HG02943 (cell line): ENCODE measurements around the gene MYADM.
"Not testable (repeated sequence)": the region's sequence is repeated elsewhere in the genome, so short reads cannot be mapped to it uniquely, and the experiment has no call there.

Source experiments
- ATAC-seq: cut with Tn5 transposase; IDR thresholded peaks from one replicate; pipeline ENCODE4 v1.9.1; 2021; ENCODE audit warnings: mild to moderate bottlenecking, low read depth, moderate library complexity; ENCODE audit not compliant: unreplicated experiment

The MYADM gene

DNA sequence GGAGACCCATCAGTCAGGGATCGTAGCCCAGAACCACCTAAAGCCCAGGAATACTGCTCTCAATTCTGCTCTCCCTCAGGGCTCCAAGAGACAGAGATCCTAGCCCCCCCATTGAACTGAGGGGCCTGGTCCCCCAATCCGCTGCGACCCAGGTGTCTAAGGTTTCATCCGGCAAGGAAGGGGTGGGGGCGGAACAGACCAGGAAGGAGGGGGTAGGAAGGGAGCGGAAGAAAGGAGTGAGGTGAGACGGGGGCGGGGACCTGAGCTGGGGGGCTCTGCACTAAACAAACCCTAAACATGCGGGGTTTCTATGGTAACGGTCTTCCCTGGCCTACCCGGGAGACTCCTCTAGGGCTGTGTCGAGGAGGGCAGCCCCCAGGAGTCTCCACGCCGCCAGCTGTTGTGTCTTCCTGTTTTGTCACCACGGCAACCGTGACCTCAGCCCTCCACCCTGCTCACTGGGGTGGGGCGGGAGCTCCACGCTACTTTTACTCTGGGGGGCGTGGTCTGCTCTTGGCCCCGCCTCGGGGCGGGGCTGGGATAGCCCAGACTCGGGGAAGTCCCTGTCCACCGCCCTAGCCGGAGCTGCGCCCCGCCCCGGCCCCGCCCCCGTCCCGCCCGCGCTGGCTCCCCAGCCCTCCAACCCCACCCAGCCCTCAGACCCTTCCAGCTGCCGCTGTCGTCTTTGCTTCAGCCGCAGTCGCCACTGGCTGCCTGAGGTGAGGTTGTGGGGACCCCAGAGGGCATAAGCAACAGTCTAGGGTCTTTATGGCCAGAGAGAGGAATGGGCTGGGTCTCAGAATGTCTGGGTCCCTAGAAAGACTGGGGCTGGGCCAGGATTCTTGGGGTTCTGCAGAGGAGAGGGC is at the start of gene MYADM:
MYADM (plus strand) TSS at position 659 of the 866 bp plus-strand sequence. CDS start 5,647 bp downstream, outside the sequence.
- ATAC-seq = peak; percentile 63

DNA sequence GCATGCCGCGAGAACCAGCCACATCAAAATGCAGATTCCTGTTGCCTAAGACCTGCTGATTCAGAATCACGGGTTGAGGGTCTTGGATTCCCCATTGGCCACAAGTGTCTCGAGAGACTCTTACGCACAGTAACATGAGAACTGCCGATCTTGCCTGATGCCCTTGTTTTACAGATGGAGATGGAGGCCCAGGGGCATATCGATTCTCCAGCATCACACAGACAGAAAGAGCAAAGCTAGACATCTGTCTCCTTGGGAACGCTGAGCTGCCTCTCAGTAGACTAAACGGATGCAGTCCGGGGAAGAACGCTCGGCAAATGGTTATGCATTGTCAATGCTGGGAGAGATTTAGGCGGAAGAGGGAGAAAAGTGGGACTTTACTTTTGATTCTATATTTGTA is 48.9 kb upstream of the MYADM start:
- no peak for ATAC-seq

- ATAC-seq = no peak
Observed at GRCh38 chr19:53819861-53820260, 47.8 kb upstream of the MYADM start.

DNA sequence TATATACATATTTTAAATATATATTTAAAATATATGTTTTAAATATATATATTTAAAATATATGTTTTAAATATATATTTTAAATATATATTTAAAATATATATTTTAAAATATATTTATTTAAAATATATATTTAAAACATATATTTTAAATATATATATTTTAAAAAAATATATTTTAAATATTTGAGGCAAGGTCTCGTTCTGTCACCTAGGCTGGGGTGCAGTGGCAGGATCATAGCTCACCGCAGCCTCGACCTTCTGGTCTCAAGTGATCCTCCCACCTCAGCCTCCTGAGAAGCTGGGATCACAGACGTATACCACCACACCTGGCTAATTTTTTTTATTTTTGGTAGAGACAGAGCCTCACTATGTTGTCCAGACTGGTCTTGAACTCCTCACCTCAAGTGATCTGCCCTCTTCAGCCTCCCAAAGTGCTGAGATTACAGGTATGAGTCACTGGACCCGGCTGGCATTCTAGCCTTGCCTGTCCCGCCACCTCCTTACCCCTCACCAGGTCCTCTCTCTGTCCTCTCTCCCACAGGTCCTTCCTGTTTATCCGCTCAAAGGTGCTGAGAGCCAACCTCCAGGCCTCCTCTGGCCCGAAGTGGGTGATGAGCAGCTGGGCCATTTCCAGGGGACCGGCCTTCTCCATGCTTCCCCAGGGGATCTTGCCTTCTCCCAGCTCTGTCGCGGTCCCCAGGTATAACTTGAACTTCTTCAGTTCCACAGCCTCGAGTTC is 44.1 kb upstream of the MYADM start:
- ATAC-seq = no peak

- no peak for ATAC-seq
Observed at GRCh38 chr19:53824134-53824611, 43.5 kb upstream of the MYADM start, which contains the start of gene NLRP12. TSS of gene NLRP12 (minus strand) at chr19:53824314. CDS start at chr19:53824174, 140 bp downstream.

GRCh38 chr19:53826876-53827275 is 40.8 kb upstream of the MYADM start:
- no peak for ATAC-seq

DNA sequence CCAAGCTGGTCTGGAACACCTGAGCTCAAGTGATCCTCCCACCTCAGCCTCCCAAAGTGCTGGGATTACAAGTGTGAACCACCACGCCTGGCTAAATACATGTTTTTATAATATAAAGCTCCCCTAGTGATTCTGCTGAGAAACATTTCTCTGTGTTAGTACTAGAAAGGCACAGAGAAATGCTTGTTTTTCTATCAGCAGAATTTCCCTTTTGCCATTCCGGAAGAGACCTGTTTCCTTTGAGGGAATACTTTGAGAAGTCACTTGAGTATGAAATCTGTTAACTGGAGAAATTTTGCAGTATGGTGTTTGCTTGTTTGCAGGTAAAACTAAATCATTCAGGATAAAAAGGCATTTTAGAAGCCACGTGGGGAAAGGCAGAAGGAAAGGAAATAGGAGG is 39.2 kb upstream of the MYADM start:
- no peak for ATAC-seq

- not testable (repeated sequence) for ATAC-seq
Observed at GRCh38 chr19:53832861-53833260, 34.8 kb upstream of the MYADM start.

- ATAC-seq = not testable (repeated sequence)
Observed at GRCh38 chr19:53838446-53838845, 29.2 kb upstream of the MYADM start.

DNA sequence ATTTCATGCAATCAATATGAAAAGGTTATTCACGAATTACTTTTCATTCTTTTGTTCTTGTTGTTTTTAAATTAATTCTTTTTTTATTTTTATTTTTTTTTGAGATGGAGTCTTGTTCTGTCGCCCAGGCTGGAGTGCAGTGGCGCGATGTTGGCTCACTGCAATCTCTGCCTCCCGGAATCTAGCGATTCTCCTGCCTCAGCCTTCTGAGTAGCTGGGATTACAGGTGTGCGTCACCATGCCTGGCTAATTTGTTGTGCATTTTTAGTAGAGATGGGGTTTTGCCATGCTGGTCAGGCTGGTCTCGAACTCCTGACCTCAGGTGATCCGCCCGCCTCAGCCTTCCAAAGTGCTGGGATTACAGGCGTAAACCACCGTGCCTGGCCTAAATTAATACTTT is 27.4 kb upstream of the MYADM start:
- not testable (repeated sequence) for ATAC-seq

- ATAC-seq = not testable (repeated sequence)
Observed at GRCh38 chr19:53840914-53841313, 26.8 kb upstream of the MYADM start.

- no peak for ATAC-seq
Observed at GRCh38 chr19:53844849-53845246, 22.8 kb upstream of the MYADM start.

GRCh38 chr19:53847555-53847954 is 20.1 kb upstream of the MYADM start:
- no peak for ATAC-seq

DNA sequence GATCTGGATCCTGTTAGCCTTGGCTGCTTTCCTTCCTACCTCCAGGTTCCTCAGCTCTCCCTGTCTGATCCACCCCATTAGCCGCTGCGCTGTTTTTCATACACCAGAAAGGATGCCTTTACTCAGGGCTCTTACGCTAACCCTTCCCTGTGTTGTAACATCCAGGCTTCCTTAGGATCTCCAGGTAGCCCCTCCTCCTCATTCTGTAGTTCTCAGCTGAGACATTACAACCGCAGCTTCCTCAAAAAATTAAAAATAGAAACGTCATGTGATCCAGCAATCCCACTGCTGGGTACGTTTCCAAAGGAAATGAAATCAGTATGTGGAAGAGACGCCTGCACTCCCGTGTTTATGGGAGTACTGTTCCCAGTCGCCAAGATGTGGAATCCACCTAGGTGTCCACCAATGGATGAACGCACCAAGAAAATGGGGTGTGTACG is 18.4 kb upstream of the MYADM start:
- no peak for ATAC-seq

GRCh38 chr19:53853707-53854106 is 14.0 kb upstream of the MYADM start:
- ATAC-seq = no peak

DNA sequence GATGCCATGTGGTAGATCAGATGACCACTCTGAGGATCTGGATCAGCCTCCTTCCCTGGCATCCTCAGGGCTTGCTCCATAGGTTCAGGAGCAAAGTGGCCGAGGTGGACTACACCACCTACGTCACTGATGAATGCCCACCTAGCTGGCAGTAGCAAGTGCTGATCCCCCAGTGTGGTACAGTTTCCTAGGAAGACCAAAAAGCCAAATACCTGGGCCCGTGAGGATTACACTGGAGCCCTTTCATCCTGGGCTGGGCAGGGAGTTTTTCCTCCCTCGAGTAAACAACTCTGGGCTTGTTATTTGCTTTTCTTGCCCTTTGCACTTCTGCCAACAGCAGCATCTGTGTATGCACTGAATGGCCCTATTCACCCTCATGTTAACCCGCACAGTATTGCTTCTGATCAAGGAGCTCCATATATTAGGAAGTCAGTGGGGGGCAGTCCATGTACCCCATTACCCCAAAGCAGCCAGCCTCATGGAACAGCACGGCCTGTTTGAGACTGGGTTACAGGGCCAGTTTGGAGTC is 3.3 kb upstream of the MYADM start:
- no peak for ATAC-seq

DNA sequence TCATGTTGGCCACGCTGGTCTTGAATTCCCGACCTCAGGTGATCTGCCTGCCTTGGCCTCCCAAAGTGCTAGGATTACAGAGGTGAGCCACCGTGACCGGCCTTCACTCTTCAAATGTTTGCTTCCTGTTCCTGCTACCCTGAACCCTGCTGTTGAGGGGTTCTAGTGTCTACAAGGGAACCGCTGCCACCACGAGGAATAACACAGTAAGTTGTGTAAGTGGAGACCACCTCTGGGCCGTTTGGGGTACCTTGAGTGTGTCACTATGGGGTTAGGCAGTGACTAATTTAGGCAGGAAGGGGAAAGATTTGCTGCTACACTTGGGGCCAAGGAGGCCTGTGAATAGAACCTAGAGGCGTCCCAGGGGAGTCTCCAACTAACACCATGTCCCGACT is 2.2 kb upstream of the MYADM start:
- ATAC-seq = no peak

DNA sequence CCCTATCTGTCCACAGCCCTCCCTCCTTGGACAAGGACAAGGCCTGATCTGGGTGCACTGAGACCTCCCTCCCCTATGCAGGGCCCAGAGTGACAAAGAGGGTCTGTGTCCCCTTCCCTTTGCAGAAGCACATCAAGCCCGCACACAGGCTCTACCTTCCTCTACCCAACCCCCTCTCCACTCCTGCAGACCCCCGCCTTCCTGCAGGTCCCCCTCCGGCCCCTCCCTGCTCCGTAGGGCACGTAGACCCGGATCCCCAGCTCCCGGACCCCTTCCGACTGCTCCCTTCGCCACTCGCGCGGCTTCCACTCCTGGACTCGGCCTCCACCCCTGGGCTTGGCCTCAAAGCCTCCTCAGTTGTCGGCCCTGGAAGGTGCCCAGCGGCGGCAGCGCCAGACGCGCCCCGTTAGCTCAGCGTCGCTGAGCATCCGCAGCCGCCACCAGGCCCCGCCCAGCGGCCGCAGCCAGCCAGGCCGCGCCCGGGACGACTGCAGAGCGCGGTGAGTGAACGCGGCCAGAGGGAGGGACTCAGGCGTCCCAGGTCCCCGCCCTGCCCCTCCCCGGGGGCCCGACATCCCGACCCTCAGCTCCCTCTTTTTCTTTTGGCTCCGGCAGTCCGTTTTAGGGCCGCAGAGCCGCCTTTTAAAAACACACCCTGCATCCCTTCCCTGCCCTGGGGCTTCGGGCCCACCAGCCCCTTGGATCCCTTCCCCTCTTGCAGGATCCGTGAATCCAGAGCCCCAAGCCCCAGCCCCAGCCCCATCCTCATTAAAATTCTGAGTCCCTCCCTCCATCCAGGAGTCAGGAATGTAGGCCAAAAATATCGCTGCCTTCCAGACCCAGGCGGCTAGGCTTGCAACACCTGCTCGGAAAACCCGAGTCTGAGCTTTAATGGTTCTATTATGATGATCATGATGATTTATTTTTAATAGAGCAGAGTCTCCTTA is 1.5 kb upstream of the MYADM start:
- ATAC-seq = no peak

DNA sequence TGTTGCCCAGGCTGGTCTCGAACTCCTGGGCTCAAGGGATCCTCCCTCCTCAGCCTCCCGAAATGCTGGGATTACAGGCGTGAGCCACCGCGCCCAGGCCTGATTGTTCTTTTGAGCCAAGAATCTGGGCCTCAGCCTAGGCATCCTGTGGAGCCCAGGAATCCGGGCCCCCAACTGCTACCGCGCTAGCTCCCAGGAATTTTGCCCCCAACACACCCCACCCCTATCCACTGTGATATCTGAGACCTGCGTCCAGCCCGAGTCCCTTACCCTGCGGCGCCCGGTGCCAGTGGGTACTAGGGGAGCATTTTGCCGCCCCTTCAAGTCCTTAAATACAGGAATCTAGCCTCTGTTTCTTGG is 838 bp upstream of the MYADM start:
- ATAC-seq = no peak
